H7 (cell line): ENCODE results near the gene BYSL. TPM values are rescaled to one million over a fixed set of nuclear protein-coding genes. Genes with fewer than 3 reads are reported as not detected.

Experiments
- DNase-seq: peaks from one replicate; pipeline ENCODE4 v3.0.0; 2012
- H3K27me3 ChIP-seq: 2 replicates; pipeline ENCODE4 v1.6.0; 2011; ENCODE audit warnings: mild to moderate bottlenecking, low read length; ENCODE audit not compliant: control insufficient read depth, insufficient read depth
- H3K36me3 ChIP-seq: replicated peaks from 2 replicates; pipeline ENCODE4 v1.5.1; 2011; ENCODE audit warnings: low read length; ENCODE audit not compliant: control insufficient read depth, insufficient read depth
- H3K4me3 ChIP-seq: 2 replicates; pipeline ENCODE4 v1.5.1; 2011; ENCODE audit warnings: low read depth, mild to moderate bottlenecking, control low read depth, low read length, moderate library complexity; ENCODE audit not compliant: insufficient read depth
- total RNA-seq: library from RNA; depleted of rRNA; stranded (reverse); fragments of >200 nt; shearing (Covaris generic); gene quantifications from 2 replicates; pipeline ENCODE4 v1.2.3, GENCODE V29; 2014; rRNA removed

Gene BYSL
- total RNA-seq, 1 experiment from 2014 or later = 43.2 TPM

- no peak overlapping the region for H3K4me3 ChIP-seq
- peak; percentile 60 for DNase-seq
- no peaks in the 10 kb centered on the region for H3K27me3 ChIP-seq
- H3K36me3 ChIP-seq = no peaks in the 10 kb centered on the region
Measured at GRCh38 chr6:41966961-41967311, 45.6 kb downstream of the BYSL start.

GRCh38 chr6:41967312-41968287 is 46.3 kb downstream of the BYSL start:
- Histone ChIP-seq H3K36me3 (no peaks in the 10 kb centered on the region), H3K4me3 (no peak overlapping the region), H3K27me3 (no peaks in the 10 kb centered on the region)
- no peak for DNase-seq

GRCh38 chr6:41970436-41970846 is 49.1 kb downstream of the BYSL start:
- Histone ChIP-seq H3K36me3 (no peaks in the 10 kb centered on the region), H3K4me3 (no peak overlapping the region), H3K27me3 (no peaks in the 10 kb centered on the region)
- DNase-seq = no peak

DNA sequence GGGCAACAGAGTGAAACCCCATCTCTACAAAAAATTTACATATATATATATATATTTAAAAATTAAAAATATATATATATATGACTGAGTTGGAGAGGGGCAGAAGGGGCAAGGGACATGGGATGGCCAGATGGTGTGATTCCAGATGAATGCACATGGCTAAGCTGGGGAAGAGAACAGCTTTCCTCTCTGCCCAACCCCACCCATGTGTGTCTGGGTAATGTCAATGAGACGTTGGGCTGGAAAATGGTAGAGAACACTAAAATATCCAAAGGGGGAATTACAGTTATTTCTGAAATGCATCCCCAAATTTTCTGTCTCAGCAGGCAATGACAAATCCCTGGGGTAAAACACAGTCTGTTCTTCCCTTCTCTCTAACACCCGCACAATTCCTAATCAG is 51.5 kb downstream of the BYSL start:
- Histone ChIP-seq H3K36me3 (no peaks in the 10 kb centered on the region), H3K27me3 (no peaks in the 10 kb centered on the region), H3K4me3 (no peak overlapping the region)
- no peak for DNase-seq

DNA sequence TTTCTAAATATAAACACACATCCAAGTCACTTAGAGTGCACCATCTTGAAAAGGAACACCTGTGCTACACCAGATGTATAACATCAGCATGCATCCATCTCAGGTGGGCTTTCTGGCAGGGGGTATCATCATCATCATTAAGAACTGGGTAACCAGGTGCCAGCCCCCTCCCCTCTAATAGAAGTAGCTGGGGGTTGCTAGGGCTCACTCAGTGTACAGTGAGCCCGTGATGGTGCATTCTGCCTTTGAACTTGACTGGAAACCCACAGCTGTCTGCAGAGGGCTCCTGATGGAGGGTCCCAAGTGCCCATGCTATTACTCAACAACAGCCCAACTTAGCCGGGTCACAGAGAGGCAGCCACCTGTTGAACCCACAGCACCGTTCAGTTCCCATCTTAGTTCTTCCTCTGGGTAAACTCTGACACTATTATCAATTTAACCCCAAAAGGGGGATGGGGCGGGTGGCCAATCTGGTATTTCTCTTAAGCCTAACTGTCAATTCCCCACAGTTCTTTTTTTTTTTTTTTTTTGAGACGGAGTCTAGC is 53.1 kb downstream of the BYSL start:
- Histone ChIP-seq H3K4me3 (no peak overlapping the region), H3K36me3 (no peaks in the 10 kb centered on the region), H3K27me3 (no peaks in the 10 kb centered on the region)
- DNase-seq = no peak

DNA sequence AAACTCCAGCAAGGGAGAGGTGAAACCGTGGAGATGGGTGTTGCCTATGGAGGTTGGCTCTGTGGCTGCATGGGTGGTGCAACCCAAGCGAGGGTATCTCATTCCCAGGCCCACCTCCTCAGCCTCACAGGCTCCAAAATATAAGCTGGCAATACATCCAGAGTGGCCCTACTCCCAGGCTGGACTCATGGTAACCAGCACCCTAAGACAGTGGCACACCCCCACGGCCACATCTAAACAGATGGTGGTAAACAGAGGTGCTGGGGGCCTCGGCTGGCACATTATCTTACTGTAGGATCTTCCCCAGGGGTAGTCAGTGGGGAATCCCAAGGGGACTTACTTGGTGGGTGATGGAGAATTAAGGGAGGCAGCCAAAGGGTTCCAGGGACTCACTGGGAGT is 54.0 kb downstream of the BYSL start:
- no peaks in the 10 kb centered on the region for H3K36me3 ChIP-seq
- no peak overlapping the region for H3K4me3 ChIP-seq
- DNase-seq = no peak
- no peaks in the 10 kb centered on the region for H3K27me3 ChIP-seq

DNA sequence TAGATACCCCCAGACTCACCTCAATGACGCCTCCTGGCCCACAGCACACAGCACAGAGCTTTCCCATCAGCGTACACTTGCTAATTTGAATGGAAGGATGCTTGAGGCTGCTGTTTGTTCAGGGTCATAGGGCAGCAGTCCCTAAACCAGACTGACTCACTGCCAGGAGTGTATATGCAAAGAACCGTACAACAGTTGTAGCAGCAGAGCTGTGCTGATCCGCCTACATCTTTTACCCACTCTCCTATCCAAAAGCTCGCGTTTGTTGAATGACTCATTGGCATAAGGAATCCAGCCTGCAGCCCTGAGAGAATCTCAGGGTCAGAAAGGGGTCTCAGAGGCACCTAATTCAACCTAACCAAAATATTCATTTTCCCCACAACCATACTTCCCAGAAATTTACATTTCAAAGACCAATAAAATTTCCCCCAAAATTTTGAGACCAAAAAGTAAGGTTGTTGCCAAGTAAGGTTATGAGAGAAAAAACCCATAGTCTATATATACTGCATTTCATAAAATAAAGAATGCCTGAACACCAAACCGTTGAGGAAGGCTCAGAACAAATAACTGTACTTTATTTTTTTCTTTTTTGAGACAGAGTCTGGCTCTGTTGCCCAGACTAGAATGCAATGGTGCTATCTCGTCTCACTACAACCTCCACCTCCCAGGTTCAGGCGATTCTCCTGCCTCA is 55.6 kb downstream of the BYSL start:
- Histone ChIP-seq H3K27me3 (no peaks in the 10 kb centered on the region), H3K36me3 (no peaks in the 10 kb centered on the region), H3K4me3 (no peak overlapping the region)
- no peak for DNase-seq

Other genes starting within 250 kb of the BYSL start
- 1.4 and 1.6 TPM in 2 replicates for gene TFEB, start 185.9 kb upstream of the BYSL start, total RNA-seq
- gene PGC, start 174.1 kb upstream of the BYSL start, total RNA-seq = not detected in 2 replicates
- gene FRS3, start 141.6 kb upstream of the BYSL start, total RNA-seq = 2.2 and 4.2 TPM in 2 replicates
- gene PRICKLE4, start 140.7 kb upstream of the BYSL start, total RNA-seq = not detected in 2 replicates
- gene TOMM6, start 133.8 kb upstream of the BYSL start, total RNA-seq = 81.3 and 84.2 TPM in 2 replicates
- gene USP49, start 26.1 kb upstream of the BYSL start, total RNA-seq = 2.9 and 3.5 TPM in 2 replicates
- gene MED20, start 360 bp upstream of the BYSL start, total RNA-seq = 42.2 and 52.5 TPM in 2 replicates
- 27.7 and 36.4 TPM in 2 replicates for gene CCND3, start 20.3 kb downstream of the BYSL start, total RNA-seq
- gene TAF8, start 129.0 kb downstream of the BYSL start, total RNA-seq = 8.7 and 13.9 TPM in 2 replicates
- 4.7 and 11.3 TPM in 2 replicates for gene C6orf132, start 221.1 kb downstream of the BYSL start, total RNA-seq